Neuronal stem cell (in vitro differentiated cells): Measurements from ENCODE around the gene OR8B4.
A peak's percentile ranks its signal among the peaks of the same experiment; 100 is the strongest.

Experiments
- DNase-seq: peaks from one replicate; pipeline ENCODE4 v3.0.0-alpha.2; 2013; ENCODE audit warnings: low spot score
- H2AFZ ChIP-seq: one replicate; pipeline ENCODE4 v1.6.1; 2013; ENCODE audit warnings: mild to moderate bottlenecking, low read length, inconsistent platforms
- H2AK5ac ChIP-seq: 2 replicates; pipeline ENCODE4 v1.6.1; 2013; ENCODE audit warnings: low read depth, mild to moderate bottlenecking, inconsistent platforms, low read length, moderate library complexity, mixed read lengths
- H2BK120ac ChIP-seq: 2 replicates; pipeline ENCODE4 v1.6.1; 2013; ENCODE audit warnings: low read depth, mild to moderate bottlenecking, inconsistent platforms, low read length, moderate library complexity, mixed read lengths
- H2BK12ac ChIP-seq: one replicate; pipeline ENCODE4 v1.6.1; 2013; ENCODE audit warnings: low read length, inconsistent platforms
- H2BK15ac ChIP-seq: 2 replicates; pipeline ENCODE4 v1.6.1; 2013; ENCODE audit warnings: mild to moderate bottlenecking, low read length, inconsistent platforms, mixed read lengths
- H2BK5ac ChIP-seq: one replicate; pipeline ENCODE4 v1.6.1; 2013; ENCODE audit warnings: inconsistent platforms, mild to moderate bottlenecking, low read length, moderate library complexity
- H3K14ac ChIP-seq: one replicate; pipeline ENCODE4 v1.6.1; 2013; ENCODE audit warnings: low read length, inconsistent platforms
- H3K18ac ChIP-seq: 2 replicates; pipeline ENCODE4 v1.6.1; 2013; ENCODE audit warnings: low read length, inconsistent platforms
- H3K23ac ChIP-seq: 2 replicates; pipeline ENCODE4 v1.6.1; 2013; ENCODE audit warnings: low read depth, mild to moderate bottlenecking, mixed read lengths, low read length, inconsistent platforms; ENCODE audit not compliant: poor library complexity
- H3K27ac ChIP-seq: replicated peaks from 3 replicates; pipeline ENCODE4 v1.5.1; 2013; ENCODE audit warnings: low read length, inconsistent platforms
- H3K27me3 ChIP-seq, 3 experiments: 2 replicates each; pipeline ENCODE4 v1.6.1; 2013; ENCODE audit warnings: low read length in 3 of 3, mild to moderate bottlenecking in 2 of 3, inconsistent platforms in 1 of 3, low read depth in 1 of 3, mixed read lengths in 1 of 3, moderate library complexity in 1 of 3; ENCODE audit not compliant: control insufficient read depth in 3 of 3, insufficient read depth in 3 of 3
- H3K36me3 ChIP-seq, 2 donors: replicated peaks in 1 of 2; 2 replicates each; pipeline ENCODE4 v1.6.1; 2013; ENCODE audit warnings: low read length in 2 of 2; ENCODE audit not compliant: control insufficient read depth in 2 of 2, insufficient read depth in 2 of 2
- H3K4ac ChIP-seq: 2 replicates; pipeline ENCODE4 v1.6.1; 2013; ENCODE audit warnings: inconsistent platforms, mild to moderate bottlenecking, low read length, moderate library complexity
- H3K4me1 ChIP-seq, 2 donors: 1 replicate in 1 of 2; 2 replicates in 1 of 2; pipeline ENCODE4 v1.6.1; 2013; ENCODE audit warnings: low read length in 2 of 2, low read depth in 1 of 2; ENCODE audit not compliant: control insufficient read depth in 2 of 2, insufficient read depth in 1 of 2
- H3K4me2 ChIP-seq: one replicate; pipeline ENCODE4 v1.6.1; 2013; ENCODE audit warnings: mild to moderate bottlenecking, low read length, inconsistent platforms; ENCODE audit not compliant: insufficient read depth, poor library complexity, severe bottlenecking
- H3K4me3 ChIP-seq, 2 donors: 2 replicates each; pipeline ENCODE4 v1.5.1; 2013; ENCODE audit warnings: low read length in 2 of 2, mild to moderate bottlenecking in 2 of 2, inconsistent platforms in 1 of 2, moderate library complexity in 1 of 2
- H3K79me1 ChIP-seq: one replicate; pipeline ENCODE4 v1.6.1; 2013; ENCODE audit warnings: low read depth, mild to moderate bottlenecking, inconsistent platforms, low read length, moderate library complexity
- H3K9ac ChIP-seq: one replicate; pipeline ENCODE4 v1.6.1; 2013; ENCODE audit warnings: mild to moderate bottlenecking, low read depth, low read length, inconsistent platforms; ENCODE audit not compliant: poor library complexity
- H3K9me3 ChIP-seq, 2 donors: replicated peaks in 1 of 2; 2 replicates each; pipeline versions ENCODE3 to v1.6.1; 2013; ENCODE audit warnings: low read length in 2 of 2, mild to moderate bottlenecking in 2 of 2, inconsistent platforms in 1 of 2, low read depth in 1 of 2, mixed read lengths in 1 of 2, moderate library complexity in 1 of 2; ENCODE audit not compliant: control insufficient read depth in 2 of 2, insufficient read depth in 1 of 2
- H4K8ac ChIP-seq: one replicate; pipeline ENCODE4 v1.6.1; 2013; ENCODE audit warnings: low read depth, mild to moderate bottlenecking, inconsistent platforms, low read length, moderate library complexity
- H4K91ac ChIP-seq: one replicate; pipeline ENCODE4 v1.6.1; 2013; ENCODE audit warnings: low read length, low read depth, mild to moderate bottlenecking, inconsistent platforms; ENCODE audit not compliant: poor library complexity
- WGBS, 2 donors: extraction: QIAGEN DNeasy Blood & Tissue Kit; methylation state at CpG; one replicate each; pipeline ENCODE4 v1.1.7; 2013; ENCODE audit warnings: missing lambda C conversion rate in 2 of 2, mixed read lengths in 1 of 2; ENCODE audit not compliant: insufficient read length in 2 of 2, insufficient replicate concordance in 1 of 2; ENCODE audit errors: extremely low coverage in 2 of 2; 5-methylcytosine and 5-hydroxymethylcytosine counted together

OR8B4 gene

GRCh38 chr11:124467381-124467927, 42.8 kb upstream of the OR8B4 start:
- H2BK5ac ChIP-seq, result no peak overlapping the region
- no peaks in the 10 kb centered on the region for H3K27me3 ChIP-seq
- H3K9ac ChIP-seq, result no peak overlapping the region
- H2AK5ac ChIP-seq, result no peak overlapping the region
- H3K18ac ChIP-seq, result no peak overlapping the region
- no peak overlapping the region for H3K27ac ChIP-seq
- no peak for DNase-seq
- no peak overlapping the region for H2BK15ac ChIP-seq
- H4K8ac ChIP-seq, result no peak overlapping the region
- peaks cover 0 to 3% of the 10 kb centered on the region in 2 donors for H3K4me1 ChIP-seq
- no peaks in the 10 kb centered on the region for H3K79me1 ChIP-seq
- H3K23ac ChIP-seq, result no peak overlapping the region
- no CpG with 5 or more reads among the region's 8 CpGs for WGBS, 2 donors
- peaks cover 0 to 3% of the 10 kb centered on the region in 2 donors for H3K9me3 ChIP-seq
- H4K91ac ChIP-seq, result peak overlapping the region; percentile 76
- H3K14ac ChIP-seq, result no peak overlapping the region
- H3K4me2 ChIP-seq, result no peak overlapping the region
- no peak overlapping the region for H2BK12ac ChIP-seq
- H3K36me3 ChIP-seq, result no peaks in the 10 kb centered on the region
- no peak overlapping the region for H2AFZ ChIP-seq
- H3K4me3 ChIP-seq, result no peak overlapping the region
- H3K4ac ChIP-seq, result no peak overlapping the region
- no peak overlapping the region for H2BK120ac ChIP-seq

DNA sequence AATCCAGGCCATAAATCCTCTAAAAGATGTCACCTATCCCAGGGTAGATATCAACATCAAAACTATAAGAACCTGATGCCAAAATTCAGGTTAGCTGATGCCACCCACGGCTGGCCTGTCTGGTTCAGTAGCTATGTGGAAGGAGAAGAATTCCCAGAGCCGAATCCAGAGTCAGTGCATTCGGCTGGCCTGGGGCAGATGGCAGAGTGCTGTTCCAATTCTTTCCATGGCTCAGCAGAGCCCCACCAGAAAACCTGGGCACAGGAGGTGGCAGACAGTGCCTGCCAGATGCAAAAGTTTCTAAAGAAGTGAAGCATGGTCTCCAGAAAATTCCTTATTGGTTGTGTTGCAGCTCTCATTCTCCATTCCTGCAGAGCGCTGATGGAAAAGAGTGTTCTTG, 40.7 kb upstream of the OR8B4 start:
- H4K91ac ChIP-seq, result no peak overlapping the region
- H2BK15ac ChIP-seq, result no peak overlapping the region
- no peak overlapping the region for H3K27ac ChIP-seq
- H3K36me3 ChIP-seq, result no peaks in the 10 kb centered on the region
- no peak overlapping the region for H4K8ac ChIP-seq
- H2BK12ac ChIP-seq, result no peak overlapping the region
- H3K18ac ChIP-seq, result no peak overlapping the region
- H3K27me3 ChIP-seq, result no peaks in the 10 kb centered on the region
- H2BK120ac ChIP-seq, result no peak overlapping the region
- no peak overlapping the region for H2BK5ac ChIP-seq
- H3K4me3 ChIP-seq, result no peak overlapping the region
- no peak for DNase-seq
- no peak overlapping the region for H3K14ac ChIP-seq
- H3K4me2 ChIP-seq, result no peak overlapping the region
- H2AFZ ChIP-seq, result no peak overlapping the region
- H3K79me1 ChIP-seq, result no peaks in the 10 kb centered on the region
- WGBS, 2 donors, result no CpG with 5 or more reads among the region's 4 CpGs
- peaks cover 0 to 3% of the 10 kb centered on the region in 2 donors for H3K9me3 ChIP-seq
- H3K4me1 ChIP-seq, result peaks cover 0 to 3% of the 10 kb centered on the region in 2 donors
- H3K23ac ChIP-seq, result no peak overlapping the region
- H3K4ac ChIP-seq, result no peak overlapping the region
- no peak overlapping the region for H2AK5ac ChIP-seq
- H3K9ac ChIP-seq, result no peak overlapping the region

DNA sequence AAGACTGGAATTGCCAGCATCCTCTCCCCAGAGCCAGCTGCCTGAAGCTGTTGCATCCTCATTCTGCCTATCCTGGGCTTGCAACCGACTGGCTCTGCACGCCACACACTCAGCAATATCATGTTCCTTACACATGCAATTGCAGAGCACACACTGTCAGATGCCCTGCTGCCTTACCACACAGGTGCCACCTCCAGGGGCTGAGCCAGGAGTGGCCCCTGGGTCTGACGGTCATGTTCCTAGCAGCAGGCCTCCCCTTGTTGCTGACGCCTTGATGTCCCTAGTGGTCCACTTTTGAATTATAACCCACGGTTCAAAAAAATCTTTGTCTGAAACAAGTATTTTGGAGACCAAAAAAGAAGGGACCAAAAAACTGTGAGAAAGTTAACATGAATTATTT, 39.3 kb upstream of the OR8B4 start:
- H3K36me3 ChIP-seq, result no peaks in the 10 kb centered on the region
- no peak overlapping the region for H2AFZ ChIP-seq
- H2AK5ac ChIP-seq, result no peak overlapping the region
- H3K9ac ChIP-seq, result no peak overlapping the region
- H3K4me3 ChIP-seq, result no peak overlapping the region
- peak overlapping the region; percentile 57 for H3K18ac ChIP-seq
- H3K27ac ChIP-seq, result no peak overlapping the region
- H2BK15ac ChIP-seq, result no peak overlapping the region
- no peak overlapping the region for H3K4me2 ChIP-seq
- peaks cover 0 to 3% of the 10 kb centered on the region in 2 donors for H3K4me1 ChIP-seq
- H3K27me3 ChIP-seq, result no peaks in the 10 kb centered on the region
- no peak overlapping the region for H2BK5ac ChIP-seq
- peaks cover 0 to 3% of the 10 kb centered on the region in 2 donors for H3K9me3 ChIP-seq
- no peak overlapping the region for H3K14ac ChIP-seq
- H2BK12ac ChIP-seq, result no peak overlapping the region
- no peak overlapping the region for H4K8ac ChIP-seq
- no CpG with 5 or more reads among the region's 5 CpGs for WGBS, 2 donors
- no peak for DNase-seq
- H3K4ac ChIP-seq, result peak overlapping the region; percentile 91
- no peak overlapping the region for H2BK120ac ChIP-seq
- no peak overlapping the region for H3K23ac ChIP-seq
- no peaks in the 10 kb centered on the region for H3K79me1 ChIP-seq
- peak overlapping the region; percentile 78 for H4K91ac ChIP-seq

DNA sequence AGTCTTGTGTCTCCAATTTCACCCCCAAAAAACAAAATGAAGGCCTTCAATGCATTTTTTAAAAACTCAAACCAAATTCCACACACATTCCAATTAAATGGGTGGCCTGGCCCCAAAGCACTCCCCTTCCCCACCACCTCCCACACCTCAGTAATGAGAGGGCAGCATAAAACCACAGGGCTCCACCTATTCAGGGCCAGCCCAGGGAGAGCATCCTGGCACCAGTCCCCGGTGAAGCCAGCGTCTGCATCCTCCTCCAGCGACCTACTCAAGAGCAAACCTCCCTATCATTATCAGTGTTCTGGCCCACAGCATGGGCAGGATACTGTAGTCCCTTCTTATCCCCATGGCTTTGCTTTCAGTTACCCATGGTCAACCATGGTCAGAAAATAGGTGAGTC, 38.7 kb upstream of the OR8B4 start:
- no peak overlapping the region for H2AK5ac ChIP-seq
- no peaks in the 10 kb centered on the region for H3K36me3 ChIP-seq
- H3K27me3 ChIP-seq, result no peaks in the 10 kb centered on the region
- no peak overlapping the region for H2AFZ ChIP-seq
- no peak overlapping the region for H3K27ac ChIP-seq
- no peak overlapping the region for H4K8ac ChIP-seq
- no peak for DNase-seq
- H2BK5ac ChIP-seq, result no peak overlapping the region
- no peak overlapping the region for H4K91ac ChIP-seq
- no peak overlapping the region for H3K14ac ChIP-seq
- no peak overlapping the region for H3K18ac ChIP-seq
- H3K4me2 ChIP-seq, result no peak overlapping the region
- H2BK15ac ChIP-seq, result no peak overlapping the region
- H3K9ac ChIP-seq, result no peak overlapping the region
- WGBS, 2 donors, result no CpG with 5 or more reads among the region's 3 CpGs
- H3K4me1 ChIP-seq, result peaks cover 0 to 3% of the 10 kb centered on the region in 2 donors
- peak overlapping the region in 1 of 2 donors; percentile 10 for H3K4me3 ChIP-seq
- no peak overlapping the region for H3K4ac ChIP-seq
- H2BK12ac ChIP-seq, result no peak overlapping the region
- no peak overlapping the region for H3K23ac ChIP-seq
- H2BK120ac ChIP-seq, result no peak overlapping the region
- no peaks in the 10 kb centered on the region for H3K79me1 ChIP-seq
- peaks cover 0 to 3% of the 10 kb centered on the region in 2 donors for H3K9me3 ChIP-seq
